Hippocampal formation (tissue), 2 donors: ENCODE measurements around the gene PKP2.

Experiments
- DNase-seq, 2 donors: peaks; one replicate each; lab custom pipeline; 2025; lab: John Stamatoyannopoulos, UW

The PKP2 gene

GRCh38 chr12:32811686-32812392 is 84.7 kb downstream of the PKP2 start:
- no peak for DNase-seq

GRCh38 chr12:32809846-32810245 is 86.7 kb downstream of the PKP2 start:
- no peak for DNase-seq

- no peak for DNase-seq
These were observed 87.4 kb downstream of the PKP2 start for GRCh38 chr12:32809196-32809595.

GRCh38 chr12:32804301-32804700 is 92.3 kb downstream of the PKP2 start:
- no peak for DNase-seq

- DNase-seq = no peak
These were observed 95.2 kb downstream of the PKP2 start for GRCh38 chr12:32801269-32801980.

GRCh38 chr12:32794281-32794680 is 102.3 kb downstream of the PKP2 start:
- DNase-seq = no peak

GRCh38 chr12:32789916-32790315 is 106.7 kb downstream of the PKP2 start:
- DNase-seq = no peak

- no peak for DNase-seq
These were observed 107.1 kb downstream of the PKP2 start for GRCh38 chr12:32789446-32789845.

GRCh38 chr12:32788405-32788804 is 108.2 kb downstream of the PKP2 start:
- no peak for DNase-seq

- DNase-seq = no peak
These were observed 111.0 kb downstream of the PKP2 start for GRCh38 chr12:32785557-32785956.

- no peak for DNase-seq
These were observed 113.5 kb downstream of the PKP2 start for GRCh38 chr12:32783029-32783428.

GRCh38 chr12:32780071-32780470 is 116.5 kb downstream of the PKP2 start:
- DNase-seq = no peak

- DNase-seq = no peak
These were observed 118.8 kb downstream of the PKP2 start for GRCh38 chr12:32777691-32778175.

GRCh38 chr12:32777159-32777558 is 119.4 kb downstream of the PKP2 start:
- DNase-seq = no peak

- DNase-seq = no peak
These were observed 120.3 kb downstream of the PKP2 start for GRCh38 chr12:32776258-32776657.

- no peak for DNase-seq
These were observed 122.9 kb downstream of the PKP2 start for GRCh38 chr12:32773691-32774090.

- DNase-seq = no peak
These were observed 126.4 kb downstream of the PKP2 start for GRCh38 chr12:32770141-32770540.

- no peak for DNase-seq
These were observed 128.1 kb downstream of the PKP2 start for GRCh38 chr12:32768518-32768917.

GRCh38 chr12:32765906-32766305 is 130.7 kb downstream of the PKP2 start:
- DNase-seq = no peak

- no peak for DNase-seq
These were observed 134.9 kb downstream of the PKP2 start for GRCh38 chr12:32761716-32762115.

GRCh38 chr12:32757157-32757556 is 139.4 kb downstream of the PKP2 start:
- DNase-seq = no peak

- no peak for DNase-seq
These were observed 140.0 kb downstream of the PKP2 start for GRCh38 chr12:32756476-32757066.
